Measurements from ENCODE around the gene MBD3L2B. TPM values are rescaled to one million over a fixed set of nuclear protein-coding genes. Genes with fewer than 3 reads are reported as not detected.
"Not testable (repeated sequence)": the region's sequence is repeated elsewhere in the genome, so short reads cannot be mapped to it uniquely, and the experiment has no call there.

Gene MBD3L2B
- total RNA-seq, 1 donor from 2014 or later: not detected

DNA sequence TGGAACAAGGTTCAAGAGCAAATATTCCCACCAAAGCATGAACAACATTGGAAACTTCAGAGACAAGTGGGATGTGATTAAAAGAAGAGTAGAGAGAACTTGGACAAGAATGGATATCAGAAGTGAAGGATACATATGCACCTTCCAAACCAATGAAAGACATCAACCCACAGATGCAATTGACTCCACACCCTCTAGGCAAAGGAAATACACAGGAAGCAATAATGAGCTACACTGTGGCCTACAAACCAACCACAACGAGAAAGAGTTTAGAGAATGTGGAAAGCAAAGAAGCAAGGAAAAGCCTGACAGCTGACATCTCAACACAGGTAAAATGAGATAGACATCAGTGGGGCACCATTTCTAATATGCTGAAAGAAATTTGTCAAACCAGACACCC lies 7.6 kb upstream of the MBD3L2B start:
- DNase-seq (ENCODE audit: low spot score); intact Hi-C loops (cut with DNase I): not testable (repeated sequence)

DNA sequence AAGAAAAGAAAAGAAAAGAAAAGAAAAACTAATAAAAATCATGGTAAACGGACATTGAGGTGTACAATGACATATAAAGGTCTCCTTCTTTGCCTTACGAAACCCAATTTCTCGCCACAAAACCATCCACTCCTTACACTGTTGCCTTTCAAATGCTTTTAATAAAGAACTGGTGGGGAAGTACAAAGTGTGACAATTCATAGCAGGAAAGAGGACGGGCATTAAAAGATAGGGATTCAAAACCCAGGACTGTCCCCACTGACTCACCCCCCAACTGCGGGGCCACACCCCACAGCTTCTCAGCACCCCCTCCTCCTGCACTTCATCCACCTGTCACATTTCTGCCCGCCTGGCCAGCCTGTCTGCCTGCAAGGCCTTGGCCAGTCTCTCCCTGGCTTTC lies 2.4 kb downstream of the MBD3L2B start:
- no peak for DNase-seq (ENCODE audit: low spot score)
- intact Hi-C loops (cut with DNase I): no loop called here

DNA sequence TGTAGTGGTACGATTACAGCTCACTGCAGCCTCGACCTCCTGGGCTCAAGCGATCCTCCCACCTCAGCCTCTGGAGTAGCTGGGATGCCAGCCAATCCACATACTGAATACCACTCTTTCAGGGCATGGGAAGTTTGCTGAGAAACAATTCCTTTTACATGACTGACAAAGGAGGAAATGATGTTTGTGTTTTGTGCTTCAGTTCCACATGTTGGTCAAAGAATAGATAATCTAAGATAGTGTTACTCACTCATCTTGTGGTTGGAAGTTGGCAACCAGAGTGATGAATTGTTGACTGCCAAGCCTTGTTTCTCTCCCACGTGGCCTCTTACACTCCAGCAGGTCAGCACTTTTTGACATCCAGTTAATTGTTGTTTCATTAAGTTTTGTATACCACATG lies 7.6 kb downstream of the MBD3L2B start:
- no peak for DNase-seq (ENCODE audit: low spot score)
- intact Hi-C loops (cut with DNase I): no loop called here

DNA sequence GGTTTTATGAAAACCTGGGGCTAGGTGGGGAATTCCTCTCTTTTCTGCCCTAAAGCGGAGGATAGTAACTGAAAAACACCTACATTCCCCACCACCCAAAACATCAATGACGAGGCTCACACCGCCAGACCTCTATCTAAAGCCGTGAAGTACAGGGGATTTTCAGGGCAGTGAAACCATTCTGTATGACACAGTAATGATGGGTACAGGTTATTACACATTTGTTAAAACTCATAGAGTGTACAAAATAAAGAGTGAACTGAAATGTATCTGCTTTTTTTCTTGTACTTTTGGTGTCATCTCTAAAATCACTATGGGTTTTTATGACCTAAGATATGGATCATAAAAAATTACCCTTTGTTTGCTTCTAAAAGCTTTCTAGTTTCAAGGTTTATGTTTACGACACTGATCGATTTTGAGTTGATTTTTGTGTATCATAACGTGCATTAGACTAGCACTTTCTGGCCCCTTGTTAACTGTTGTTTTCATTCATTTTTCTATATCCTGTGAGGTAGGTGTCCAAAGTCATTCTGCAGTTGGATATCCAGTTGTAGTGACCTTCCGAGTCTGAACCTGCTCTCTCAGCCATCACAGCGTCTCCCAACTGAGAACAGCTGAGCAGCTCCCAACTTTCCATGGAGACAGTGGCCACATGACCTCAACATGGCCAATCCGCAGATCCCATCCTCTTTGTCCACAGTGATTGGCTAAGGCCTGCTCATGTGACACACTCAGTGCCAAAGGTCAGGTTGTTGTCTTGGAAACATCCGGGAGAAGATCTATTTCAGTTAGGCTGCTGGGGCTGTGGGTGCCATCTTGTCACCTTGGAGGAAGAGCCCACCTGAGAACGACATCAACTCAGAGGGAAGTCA lies 10.3 kb downstream of the MBD3L2B start:
- DNase-seq (ENCODE audit: low spot score): no peak
- intact Hi-C loops (cut with DNase I): no loop called here

DNA sequence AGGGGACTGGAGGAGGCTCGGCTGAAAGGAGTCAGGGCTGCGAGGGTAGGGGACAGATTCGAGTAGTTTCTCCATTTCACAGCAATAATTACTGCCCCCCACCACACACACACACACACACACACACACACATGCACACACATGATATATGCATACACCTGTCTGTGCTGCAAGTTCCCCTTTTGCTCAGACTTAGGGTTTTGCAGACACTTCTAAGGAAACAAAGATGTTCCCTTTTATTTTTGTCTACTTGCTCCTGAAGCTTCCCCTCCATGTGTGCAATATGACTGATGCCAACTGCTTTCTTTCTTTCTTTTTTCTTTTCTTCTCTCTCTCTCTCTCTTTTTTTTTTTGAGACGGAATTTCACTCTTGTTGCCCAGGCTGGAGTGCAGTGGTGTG lies 13.4 kb downstream of the MBD3L2B start:
- DNase-seq (ENCODE audit: low spot score): no peak
- intact Hi-C loops (cut with DNase I): no loop called here

DNA sequence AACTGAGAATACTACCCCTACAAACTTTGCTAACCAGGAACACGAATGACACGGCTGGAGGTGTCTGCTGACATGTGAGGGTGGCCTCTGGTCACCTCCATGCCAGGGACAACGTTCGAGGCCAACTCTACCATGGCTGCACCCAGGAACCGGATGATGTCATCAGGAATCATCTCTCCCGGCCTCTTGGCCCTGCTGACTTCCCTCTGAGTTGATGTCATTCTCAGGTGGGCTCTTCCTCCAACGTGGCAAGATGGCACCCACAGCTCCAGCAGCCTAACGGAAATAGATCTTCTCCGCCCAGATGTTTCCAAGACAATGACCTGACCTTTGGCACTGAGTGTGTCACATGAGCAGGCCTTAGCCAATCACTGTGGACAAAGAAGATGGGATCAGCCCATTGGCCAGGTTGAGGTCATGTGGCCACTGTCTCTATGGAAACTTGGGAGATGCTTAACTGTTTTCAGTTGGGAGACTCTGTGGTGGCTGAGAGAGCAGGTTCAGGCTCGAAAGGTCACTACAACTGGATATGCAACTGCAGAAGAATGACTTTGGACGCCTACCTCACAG lies 15.0 kb downstream of the MBD3L2B start:
- DNase-seq (ENCODE audit: low spot score): no peak
- intact Hi-C loops (cut with DNase I): no loop called here

DNA sequence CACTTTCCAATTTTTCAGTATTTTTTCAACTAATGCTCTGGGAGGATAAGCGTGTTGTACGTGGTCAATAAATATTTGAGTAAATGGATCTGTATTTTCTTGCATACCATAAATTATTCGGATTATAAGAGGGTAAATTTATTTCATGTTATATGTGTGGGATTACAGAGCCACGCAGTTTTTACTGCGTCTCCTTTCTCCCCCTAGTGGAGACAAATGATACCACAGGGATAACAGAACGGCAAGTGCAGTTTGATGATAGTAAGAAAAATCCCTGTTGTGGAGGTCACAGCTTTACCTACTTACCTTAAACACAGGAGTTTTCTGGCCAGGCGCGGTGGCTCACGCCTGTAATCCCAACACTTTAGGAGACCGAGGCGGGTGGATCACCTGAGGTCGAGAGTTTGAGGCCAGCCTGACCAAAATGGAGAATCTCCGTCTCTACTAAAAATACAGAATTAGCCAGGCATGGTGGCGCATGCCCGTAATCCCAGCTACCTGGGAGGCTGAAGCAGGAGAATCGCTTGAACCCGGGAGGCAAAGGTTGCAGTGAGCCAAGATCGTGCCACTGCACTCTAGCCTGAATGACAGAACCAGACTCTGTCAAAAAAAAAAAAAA lies 16.8 kb downstream of the MBD3L2B start:
- no peak for DNase-seq (ENCODE audit: low spot score)
- intact Hi-C loops (cut with DNase I): no loop called here

DNA sequence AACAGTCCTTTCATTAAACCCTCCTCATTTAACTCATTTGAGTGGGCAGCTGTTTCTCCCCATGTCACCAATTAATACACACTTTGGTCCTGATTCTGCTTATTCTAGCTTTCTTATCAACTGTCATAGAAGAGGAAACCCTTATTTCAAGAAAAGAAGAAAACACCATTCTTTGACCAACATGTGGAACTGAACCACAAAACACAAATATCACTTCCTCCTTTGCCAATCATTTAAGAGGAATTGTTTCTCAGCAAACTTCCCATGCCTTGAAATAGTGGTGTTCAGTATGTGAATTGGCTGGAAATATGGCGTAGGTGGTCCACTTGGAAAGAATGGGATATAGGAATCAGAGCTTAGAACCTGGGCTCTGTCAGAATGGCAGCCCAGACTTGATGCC lies 20.4 kb downstream of the MBD3L2B start:
- no peak for DNase-seq (ENCODE audit: low spot score)
- intact Hi-C loops (cut with DNase I): no loop called here

DNA sequence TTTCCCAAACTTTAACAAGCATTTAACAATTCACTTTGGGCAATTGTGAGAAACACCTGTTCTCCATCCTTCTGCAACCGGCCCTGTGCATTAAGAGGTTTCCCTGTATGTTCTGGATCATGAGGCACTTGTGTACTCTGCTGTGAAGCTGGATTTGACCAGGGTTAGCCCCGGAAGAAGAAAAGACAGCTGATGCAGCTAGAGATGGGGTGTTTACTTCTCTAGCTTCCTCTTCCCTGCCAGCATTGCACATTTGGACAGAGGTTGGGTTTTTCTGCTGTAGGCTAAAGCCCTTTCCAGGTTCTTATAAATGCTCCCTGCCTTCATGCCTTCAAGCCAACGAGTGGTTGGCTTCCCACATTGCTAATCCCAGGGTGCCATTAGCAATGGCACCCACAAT lies 20.9 kb downstream of the MBD3L2B start:
- no peak for DNase-seq (ENCODE audit: low spot score)
- intact Hi-C loops (cut with DNase I): no loop called here

DNA sequence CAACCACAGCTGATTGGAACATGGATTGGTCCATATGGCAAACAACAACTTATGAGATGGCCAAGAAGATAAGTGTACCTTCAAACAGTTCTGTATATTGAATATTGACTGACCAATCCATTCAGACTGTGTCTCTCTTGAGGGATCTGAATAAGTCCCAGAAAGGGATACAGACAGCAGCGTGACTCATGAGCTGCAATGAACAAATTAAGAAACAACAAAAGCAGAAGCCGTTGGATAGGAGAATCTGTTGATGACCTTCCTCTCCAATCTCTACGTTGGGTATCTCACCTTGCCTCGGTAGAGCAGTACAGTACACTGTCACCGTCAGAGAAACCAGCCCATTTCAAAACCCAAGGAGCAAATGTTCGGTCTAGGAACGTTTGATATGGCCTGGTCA lies 21.3 kb downstream of the MBD3L2B start:
- intact Hi-C loops (cut with DNase I): no loop called here
- no peak for DNase-seq (ENCODE audit: low spot score)

DNA sequence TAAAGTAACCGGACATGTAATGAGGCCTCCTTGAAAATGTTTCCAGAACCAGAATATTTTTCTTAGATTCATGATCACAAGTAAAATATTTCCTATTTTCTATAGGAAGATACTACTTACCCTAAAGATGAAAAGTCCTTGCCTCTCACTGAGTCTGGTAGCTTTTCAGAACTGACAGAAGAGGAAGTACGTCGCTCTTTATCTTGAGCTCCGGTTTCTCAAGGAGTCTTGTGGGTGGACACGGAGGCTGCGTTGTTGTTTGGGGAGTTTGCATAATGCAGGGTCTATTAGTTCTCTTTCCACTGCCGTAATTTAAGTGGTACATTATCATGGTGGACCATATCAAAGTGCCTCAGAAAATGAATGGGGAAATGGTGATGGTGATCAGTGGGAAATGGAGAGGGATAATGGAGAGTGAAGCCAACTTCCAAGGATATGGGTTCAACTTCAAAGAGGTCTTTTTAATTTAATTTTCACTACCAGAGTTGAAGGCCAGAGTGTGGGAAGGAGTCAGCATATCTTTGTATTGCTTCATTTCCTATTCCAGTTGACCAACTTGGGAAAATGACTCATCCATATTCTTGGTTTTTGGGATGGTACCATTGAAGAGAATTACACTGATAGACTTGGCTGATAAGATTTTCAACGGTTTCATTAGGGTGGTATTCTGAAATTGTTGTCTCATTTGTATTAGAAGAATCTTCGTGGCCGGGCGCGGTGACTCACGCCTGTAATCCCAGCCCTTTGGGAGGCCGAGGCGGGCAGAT lies 23.4 kb downstream of the MBD3L2B start:
- no peak for DNase-seq (ENCODE audit: low spot score)

DNA sequence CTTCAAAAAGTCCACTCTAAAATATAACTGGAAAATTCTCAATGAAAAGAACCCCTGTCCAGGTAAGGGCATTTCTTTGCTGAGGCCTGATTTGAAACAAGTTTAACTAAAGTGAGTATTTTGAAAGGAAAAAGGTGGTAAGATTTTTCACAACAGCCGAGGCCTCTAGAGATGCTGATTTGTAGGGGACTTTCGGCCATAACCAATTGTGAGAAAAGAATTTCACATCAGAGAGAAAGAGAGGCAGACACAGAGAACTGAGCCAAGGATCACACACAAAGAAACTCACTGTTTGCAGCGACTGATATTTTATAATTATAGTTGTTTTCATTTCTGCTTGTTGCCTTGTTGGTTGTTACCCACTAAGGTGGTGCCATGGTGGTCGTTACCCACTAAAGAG lies 24.4 kb downstream of the MBD3L2B start:
- no peak for DNase-seq (ENCODE audit: low spot score)
- intact Hi-C loops (cut with DNase I): no loop called here

More for the DNA sequence above, 23.4 kb downstream of the MBD3L2B start:
- intact Hi-C loops (cut with DNase I): no loop called here

DNA sequence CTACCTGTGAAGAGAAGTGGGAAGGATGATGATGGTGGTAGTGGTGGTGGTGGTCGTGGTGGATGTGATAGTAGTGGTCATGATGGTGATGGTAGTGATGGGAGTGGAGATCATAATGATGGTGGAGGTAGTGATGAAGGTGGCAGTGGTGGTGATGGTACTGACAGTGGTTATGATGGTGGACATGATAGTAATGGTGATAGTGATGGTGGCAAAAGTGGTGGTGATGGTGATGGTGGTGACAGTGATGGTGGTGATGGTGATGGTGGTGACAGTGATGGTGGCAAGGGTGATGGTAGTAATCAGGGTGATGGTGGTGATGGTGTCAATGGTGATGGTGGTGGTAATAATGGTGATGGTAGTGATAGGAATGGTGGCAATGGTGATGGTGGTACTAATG lies 26.2 kb downstream of the MBD3L2B start:
- intact Hi-C loops (cut with DNase I): no loop called here
- no peak for DNase-seq (ENCODE audit: low spot score)

DNA sequence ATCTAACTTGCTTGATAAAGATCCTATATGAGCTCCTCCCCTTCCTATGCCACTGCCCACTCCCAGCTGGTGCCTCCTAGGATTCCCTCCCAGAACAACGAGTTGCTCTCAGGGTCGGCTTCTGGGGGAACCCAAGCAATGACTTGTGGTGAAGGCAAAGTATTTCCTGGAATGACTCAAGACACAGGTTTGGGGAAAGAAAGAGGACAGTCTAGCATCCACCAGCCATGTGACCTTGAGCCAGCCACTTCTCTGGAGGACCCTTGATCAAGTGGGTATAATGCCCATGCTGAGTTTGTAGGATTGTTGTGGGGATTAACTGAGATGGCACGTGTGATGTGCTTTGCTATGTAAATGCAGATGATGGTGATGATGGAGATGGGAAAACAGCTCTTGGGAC lies 33.0 kb downstream of the MBD3L2B start:
- DNase-seq (ENCODE audit: low spot score): no peak
- intact Hi-C loops (cut with DNase I): no loop called here

DNA sequence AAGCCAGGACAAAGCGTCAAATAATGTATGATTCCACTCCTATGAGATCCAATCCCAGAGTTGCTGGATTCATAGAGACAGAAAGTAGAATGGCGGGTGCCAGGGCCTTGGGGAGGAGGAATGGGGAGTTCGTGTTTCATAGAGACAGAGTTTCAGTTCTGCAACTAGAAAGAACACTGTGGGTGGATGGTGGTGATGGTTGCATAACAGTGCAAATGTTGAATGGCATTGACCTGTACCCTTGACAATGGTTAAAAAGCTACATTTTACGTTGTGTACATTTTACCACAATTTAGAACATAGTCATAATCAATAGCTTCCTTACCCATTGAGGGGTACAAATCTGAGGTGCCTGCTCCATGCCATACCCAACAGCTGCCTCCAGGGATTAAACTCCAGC lies 33.4 kb downstream of the MBD3L2B start:
- intact Hi-C loops (cut with DNase I): no loop called here
- DNase-seq (ENCODE audit: low spot score): no peak

DNA sequence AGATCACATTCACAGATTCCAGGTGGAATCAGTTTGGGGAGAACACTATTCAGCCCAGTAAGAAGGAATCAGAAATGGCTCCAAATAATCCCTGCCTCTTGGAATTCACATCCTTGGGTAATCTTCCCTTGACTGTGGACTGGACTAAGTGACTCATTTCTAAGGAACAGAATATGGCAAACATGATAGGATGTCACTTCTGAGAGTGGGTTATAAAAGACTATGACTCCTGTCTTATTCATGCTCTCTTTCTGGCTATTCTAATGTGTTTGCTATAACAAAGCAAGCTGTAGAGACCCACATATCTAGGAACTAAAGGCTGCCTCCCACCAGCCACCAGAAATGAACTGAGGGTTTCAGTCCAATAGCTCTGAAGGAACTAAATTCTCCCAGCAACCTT lies 37.8 kb downstream of the MBD3L2B start:
- intact Hi-C loops (cut with DNase I): no loop called here
- no peak for DNase-seq (ENCODE audit: low spot score)

DNA sequence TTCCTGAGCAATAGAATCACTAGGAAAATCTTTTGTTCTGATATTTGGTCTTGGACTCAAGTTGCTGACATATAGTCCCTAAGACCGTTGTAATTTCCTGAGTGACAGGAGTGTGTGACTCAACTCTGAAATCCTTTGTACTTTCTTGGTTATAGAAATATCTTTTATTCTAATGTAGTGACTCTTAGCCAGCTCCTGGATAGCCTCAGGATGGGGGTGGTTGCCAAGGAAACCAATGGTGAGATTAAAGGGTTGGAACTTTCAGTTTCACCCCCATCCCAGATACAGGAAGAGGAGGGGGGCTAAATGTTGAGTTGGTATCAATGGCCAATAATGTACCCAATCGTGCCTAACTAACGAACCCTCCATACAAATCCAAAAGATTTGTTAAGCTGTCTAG lies 41.8 kb downstream of the MBD3L2B start:
- no peak for DNase-seq (ENCODE audit: low spot score)
- intact Hi-C loops (cut with DNase I): no loop called here

DNA sequence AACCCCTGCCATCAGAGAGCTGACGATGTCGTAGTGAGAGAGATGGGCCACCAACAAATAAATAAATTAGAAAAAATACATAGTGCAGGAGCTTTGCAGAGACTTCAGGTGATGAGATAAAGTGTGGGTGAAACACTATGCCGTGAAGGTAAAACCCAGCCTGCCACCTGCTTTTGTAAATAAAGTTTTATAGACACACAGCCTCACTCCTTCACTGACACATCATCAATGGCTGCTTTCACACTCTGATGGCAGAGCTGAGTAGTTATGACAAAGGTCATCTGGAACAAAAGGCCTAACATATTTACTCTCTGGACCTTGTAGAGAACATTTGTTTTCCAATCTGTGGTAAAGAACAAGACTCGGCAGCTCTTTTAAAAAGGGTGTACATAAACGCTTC lies 45.0 kb downstream of the MBD3L2B start:
- intact Hi-C loops (cut with DNase I): no loop called here
- DNase-seq (ENCODE audit: low spot score): no peak

DNA sequence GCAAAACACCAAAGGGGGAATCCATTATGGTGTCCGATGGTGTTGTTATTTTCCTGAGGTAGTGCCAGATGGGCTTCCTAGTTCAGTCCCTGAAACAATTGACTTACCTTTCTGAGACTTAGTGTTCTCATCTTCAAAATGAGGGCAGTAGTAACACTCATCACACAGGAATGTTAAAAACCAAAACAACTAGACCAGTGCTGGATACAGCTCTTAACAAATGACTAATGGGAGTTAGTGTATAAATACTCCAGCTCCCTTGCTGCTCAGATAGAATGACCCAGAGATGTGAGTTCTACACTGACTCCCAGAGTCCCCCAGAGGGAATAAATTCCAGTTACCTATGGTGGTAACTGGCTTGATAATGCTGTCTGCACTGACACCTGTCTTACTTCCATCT lies 49.9 kb downstream of the MBD3L2B start:
- intact Hi-C loops (cut with DNase I): no loop called here
- DNase-seq (ENCODE audit: low spot score): no peak

DNA sequence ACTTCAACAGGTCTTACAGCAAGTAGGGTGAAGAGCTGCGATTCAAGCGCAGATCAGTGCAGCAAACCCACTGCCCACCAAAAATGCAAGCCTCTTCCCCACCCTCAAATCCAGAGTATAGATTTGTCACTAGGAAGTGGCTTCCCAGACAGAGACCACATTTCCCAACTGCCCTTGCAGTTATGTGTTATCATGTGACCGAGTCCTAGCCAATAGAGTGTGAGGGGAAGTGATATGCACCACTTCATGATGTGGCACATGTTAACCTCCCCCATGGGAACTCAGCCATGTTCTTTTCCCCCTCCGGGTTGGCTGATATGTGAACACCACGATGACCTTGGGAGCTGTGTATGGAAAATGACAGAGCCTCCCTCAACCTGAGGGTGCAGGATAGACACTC lies 50.8 kb downstream of the MBD3L2B start:
- no peak for DNase-seq (ENCODE audit: low spot score)
- intact Hi-C loops (cut with DNase I): no loop called here

Measured in cardiac septum (tissue), 1 donor.